Trophoblast cell (in vitro differentiated cells and primary cell): ENCODE data around the gene ARHGAP31.

ENCODE experiments used
- DNase-seq, 2 donors: peaks; one replicate each; pipeline ENCODE4 v3.0.0-alpha.2; 2016
- H2AFZ ChIP-seq: 2 replicates; pipeline ENCODE4 v1.6.1; 2013; ENCODE audit warnings: low read length, moderate library complexity, mild to moderate bottlenecking; ENCODE audit not compliant: insufficient read depth, poor library complexity
- H2AK5ac ChIP-seq: 2 replicates; pipeline ENCODE4 v1.6.1; 2013; ENCODE audit warnings: mild to moderate bottlenecking, low read length
- H2BK120ac ChIP-seq: 2 replicates; pipeline ENCODE4 v1.6.1; 2013; ENCODE audit warnings: low read length, mild to moderate bottlenecking, moderate library complexity; ENCODE audit not compliant: insufficient read depth, poor library complexity
- H2BK12ac ChIP-seq: 2 replicates; pipeline ENCODE4 v1.6.1; 2013; ENCODE audit warnings: mild to moderate bottlenecking, low read length, moderate library complexity
- H2BK5ac ChIP-seq: 2 replicates; pipeline ENCODE4 v1.6.1; 2013; ENCODE audit warnings: low read length, low read depth, moderate library complexity, mild to moderate bottlenecking; ENCODE audit not compliant: poor library complexity
- H3K14ac ChIP-seq: 2 replicates; pipeline ENCODE4 v1.6.1; 2013; ENCODE audit warnings: mild to moderate bottlenecking, low read length
- H3K18ac ChIP-seq: 2 replicates; pipeline ENCODE4 v1.6.1; 2013; ENCODE audit warnings: mild to moderate bottlenecking, low read length
- H3K23ac ChIP-seq: 2 replicates; pipeline ENCODE4 v1.6.1; 2013; ENCODE audit warnings: low read length
- H3K27ac ChIP-seq: 2 replicates; pipeline ENCODE4 v1.5.1; 2013; ENCODE audit warnings: low read depth, mild to moderate bottlenecking, inconsistent platforms, low read length, moderate library complexity
- H3K27me3 ChIP-seq: 2 replicates; pipeline ENCODE4 v1.6.1; 2013; ENCODE audit warnings: inconsistent platforms, mild to moderate bottlenecking, low read length, moderate library complexity; ENCODE audit not compliant: insufficient read depth
- H3K36me3 ChIP-seq, 2 experiments: 1 replicate in 1 of 2; 2 replicates in 1 of 2; pipeline ENCODE4 v1.6.1; 2013; ENCODE audit warnings: low read length in 2 of 2, mild to moderate bottlenecking in 2 of 2, moderate library complexity in 1 of 2; ENCODE audit not compliant: insufficient read depth in 2 of 2, control insufficient read depth in 1 of 2
- H3K4ac ChIP-seq: 2 replicates; pipeline ENCODE4 v1.6.1; 2013; ENCODE audit warnings: low read depth, mild to moderate bottlenecking, low read length, moderate library complexity
- H3K4me1 ChIP-seq, 2 experiments: 1 replicate in 1 of 2; 2 replicates in 1 of 2; pipeline ENCODE4 v1.6.1; 2013; ENCODE audit warnings: low read length in 2 of 2, mild to moderate bottlenecking in 2 of 2, moderate library complexity in 1 of 2; ENCODE audit not compliant: insufficient read depth in 2 of 2, control insufficient read depth in 1 of 2
- H3K4me2 ChIP-seq: 2 replicates; pipeline ENCODE4 v1.6.1; 2013; ENCODE audit warnings: inconsistent platforms, mild to moderate bottlenecking, low read length, moderate library complexity
- H3K4me3 ChIP-seq: 2 replicates; pipeline ENCODE4 v1.5.1; 2013; ENCODE audit warnings: mild to moderate bottlenecking, low read depth, low read length, inconsistent platforms
- H3K79me1 ChIP-seq: one replicate; pipeline ENCODE4 v1.6.1; 2013; ENCODE audit warnings: low read length
- H3K79me2 ChIP-seq: 2 replicates; pipeline ENCODE4 v1.6.1; 2013; ENCODE audit warnings: low read length, mild to moderate bottlenecking; ENCODE audit not compliant: control insufficient read depth, insufficient read depth, poor library complexity
- H3K9ac ChIP-seq: 2 replicates; pipeline ENCODE4 v1.6.1; 2013; ENCODE audit warnings: mild to moderate bottlenecking, low read length
- H3K9me3 ChIP-seq: 2 replicates; pipeline ENCODE4 v1.6.1; 2013; ENCODE audit warnings: low read depth, mild to moderate bottlenecking, control low read depth, inconsistent platforms, low read length; ENCODE audit not compliant: insufficient read depth
- H4K12ac ChIP-seq: 2 replicates; pipeline ENCODE4 v1.6.1; 2013; ENCODE audit warnings: low read depth, mild to moderate bottlenecking, low read length, moderate library complexity
- H4K8ac ChIP-seq: 2 replicates; pipeline ENCODE4 v1.6.1; 2013; ENCODE audit warnings: low read depth, mild to moderate bottlenecking, low read length, moderate library complexity
- H4K91ac ChIP-seq: one replicate; pipeline ENCODE4 v1.6.1; 2013; ENCODE audit warnings: low read depth, mild to moderate bottlenecking, low read length, moderate library complexity
- WGBS: extraction: QIAGEN DNeasy Blood & Tissue Kit; methylation state at CpG from one replicate; pipeline ENCODE4 v1.1.7; 2013; ENCODE audit warnings: missing lambda C conversion rate; ENCODE audit not compliant: insufficient read length, insufficient coverage; ENCODE audit errors: extremely low coverage; 5-methylcytosine and 5-hydroxymethylcytosine counted together

The ARHGAP31 gene

DNA sequence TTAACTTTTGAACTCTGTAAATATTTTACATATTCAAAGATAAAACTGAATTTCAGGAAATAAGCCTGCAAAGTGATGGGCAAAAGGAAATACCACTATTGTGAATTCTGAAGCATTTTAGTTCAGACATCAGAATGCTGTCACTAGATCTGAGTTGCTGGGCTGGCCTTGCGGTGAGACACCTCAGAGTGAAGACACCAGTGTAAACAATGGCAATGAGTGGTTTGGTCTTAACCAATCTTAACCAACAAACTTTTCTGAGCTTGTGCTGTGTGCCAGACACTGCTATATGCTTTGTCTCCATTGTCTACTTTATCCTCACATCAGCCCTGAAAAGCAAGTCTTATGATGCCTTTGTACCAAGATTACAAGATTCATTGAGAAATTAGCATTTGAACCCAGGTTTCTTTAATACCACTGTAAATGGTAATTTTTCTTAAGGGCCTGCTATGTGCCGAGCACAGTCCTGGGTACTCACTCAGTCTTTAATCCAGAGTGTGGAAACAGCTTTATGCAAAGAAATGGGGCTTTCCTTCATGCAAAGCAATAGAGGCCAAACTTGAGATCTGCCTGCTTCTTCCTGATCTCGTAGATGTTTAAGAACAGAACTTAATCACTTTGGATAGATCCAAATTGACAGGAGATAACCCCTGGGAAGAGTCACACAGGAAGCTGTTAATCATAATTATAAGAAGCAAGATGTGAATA is 114.2 kb downstream of the ARHGAP31 start:
- H4K12ac ChIP-seq: no peak overlapping the region
- H3K18ac ChIP-seq: no peak overlapping the region
- H2BK5ac ChIP-seq: no peak overlapping the region
- peaks cover 8 to 32% of the 10 kb centered on the region in 2 experiments for H3K36me3 ChIP-seq
- no peaks in the 10 kb centered on the region for H3K9me3 ChIP-seq
- H2BK12ac ChIP-seq: no peak overlapping the region
- H3K79me2 ChIP-seq: no peaks in the 10 kb centered on the region
- H3K27me3 ChIP-seq: no peaks in the 10 kb centered on the region
- H3K9ac ChIP-seq: no peak overlapping the region
- H2AK5ac ChIP-seq: no peak overlapping the region
- no peak overlapping the region for H3K4me2 ChIP-seq
- no CpG with 5 or more reads among the region's 3 CpGs for WGBS
- H2AFZ ChIP-seq: no peak overlapping the region
- no peak overlapping the region for H3K23ac ChIP-seq
- no peak overlapping the region for H2BK120ac ChIP-seq
- H3K4me3 ChIP-seq: no peak overlapping the region
- H4K8ac ChIP-seq: no peak overlapping the region
- H3K4ac ChIP-seq: no peak overlapping the region
- peaks cover 0 to 6% of the 10 kb centered on the region in 2 experiments for H3K4me1 ChIP-seq
- no peak overlapping the region for H3K27ac ChIP-seq
- H4K91ac ChIP-seq: no peak overlapping the region
- no peaks in the 10 kb centered on the region for H3K79me1 ChIP-seq
- H3K14ac ChIP-seq: no peak overlapping the region
- DNase-seq: no peak

DNA sequence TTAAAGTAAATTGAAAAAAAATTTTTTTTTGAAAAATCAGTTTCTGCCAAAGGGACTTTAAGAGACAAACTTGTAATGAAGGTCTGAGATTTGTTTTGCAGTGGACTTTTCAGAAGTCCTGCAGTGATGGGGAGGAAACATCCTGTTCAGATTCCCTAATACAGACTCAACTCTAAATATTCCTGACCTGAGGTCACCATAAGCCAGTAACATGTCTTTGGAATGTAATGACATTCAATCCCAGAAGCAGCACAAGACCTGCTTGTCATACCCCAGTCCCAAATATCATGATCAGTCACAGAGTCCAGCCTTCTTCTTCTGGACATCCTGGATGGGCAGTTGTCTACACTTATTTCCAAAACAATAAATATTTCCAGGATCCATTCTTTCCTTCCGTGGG is 115.7 kb downstream of the ARHGAP31 start:
- Histone ChIP-seq H3K4ac (no peak overlapping the region), H3K18ac (no peak overlapping the region), H4K8ac (no peak overlapping the region), H3K36me3 (peaks cover 17 to 42% of the 10 kb centered on the region in 2 experiments), H3K27ac (no peak overlapping the region), H3K27me3 (no peaks in the 10 kb centered on the region), H2BK120ac (no peak overlapping the region), H2AFZ (no peak overlapping the region), H2BK12ac (no peak overlapping the region), H3K23ac (no peak overlapping the region), H3K9me3 (no peaks in the 10 kb centered on the region), H3K4me3 (no peak overlapping the region), H3K4me2 (no peak overlapping the region), H3K9ac (no peak overlapping the region), H4K91ac (no peak overlapping the region), H2AK5ac (no peak overlapping the region), H3K14ac (no peak overlapping the region), H3K79me2 (no peaks in the 10 kb centered on the region), H3K4me1 (peaks cover 11 to 17% of the 10 kb centered on the region in 2 experiments), H4K12ac (no peak overlapping the region), H3K79me1 (peaks cover 6% of the 10 kb centered on the region), H2BK5ac (no peak overlapping the region)
- WGBS: no CpG with 5 or more reads among the region's 1 CpG
- no peak for DNase-seq

DNA sequence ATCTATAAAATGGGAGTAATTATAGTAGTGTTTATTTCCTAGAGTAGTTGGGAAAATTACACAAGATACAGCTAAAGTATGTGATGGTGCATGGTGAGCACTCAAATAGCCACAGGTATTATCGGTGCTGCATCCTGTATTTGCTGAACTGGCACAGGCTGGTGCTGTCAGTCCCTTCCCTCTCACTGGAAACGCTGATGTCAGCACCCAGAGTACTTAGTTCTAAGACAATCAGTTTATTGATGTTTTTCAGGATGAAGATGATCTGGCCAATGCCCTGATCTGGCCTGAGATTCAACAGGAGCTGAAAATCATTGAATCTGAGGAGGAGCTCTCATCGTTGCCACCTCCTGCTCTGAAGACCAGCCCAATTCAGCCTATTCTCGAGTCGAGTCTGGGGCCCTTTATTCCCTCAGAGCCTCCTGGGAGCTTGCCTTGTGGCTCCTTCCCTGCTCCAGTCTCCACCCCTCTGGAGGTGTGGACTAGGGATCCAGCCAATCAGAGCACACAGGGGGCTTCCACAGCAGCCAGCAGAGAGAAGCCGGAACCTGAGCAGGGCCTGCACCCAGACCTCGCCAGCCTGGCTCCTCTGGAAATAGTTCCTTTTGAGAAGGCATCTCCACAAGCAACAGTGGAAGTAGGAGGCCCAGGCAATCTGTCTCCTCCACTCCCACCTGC is 119.6 kb downstream of the ARHGAP31 start:
- Histone ChIP-seq H3K27ac (peak overlapping the region; percentile 23), H3K79me1 (peaks cover 11% of the 10 kb centered on the region)

DNA sequence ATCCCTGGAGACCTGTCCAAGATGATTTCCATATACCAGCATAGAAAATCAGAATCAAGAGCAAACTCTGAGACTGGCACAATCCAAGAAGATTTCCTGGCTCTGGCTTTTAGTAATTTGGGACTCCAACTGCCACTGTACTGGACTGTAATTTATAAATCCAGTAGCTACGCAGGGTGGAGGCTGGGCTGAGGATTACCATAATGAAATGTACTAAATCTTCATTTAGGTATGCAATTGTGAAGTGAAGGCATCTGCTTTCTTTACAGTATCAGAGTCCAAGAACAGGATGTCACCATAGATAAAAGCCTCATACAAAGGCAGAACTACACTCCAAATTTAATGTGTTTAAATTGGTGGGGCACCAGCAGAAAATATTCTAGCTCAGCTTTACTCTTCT is 122.7 kb downstream of the ARHGAP31 start:
- Histone ChIP-seq H4K91ac (no peak overlapping the region), H3K79me2 (peaks cover 2% of the 10 kb centered on the region), H3K9me3 (no peaks in the 10 kb centered on the region), H3K27me3 (no peaks in the 10 kb centered on the region), H2AK5ac (no peak overlapping the region), H3K36me3 (peaks cover 21 to 30% of the 10 kb centered on the region in 2 experiments), H2BK5ac (no peak overlapping the region), H3K4me1 (peaks cover 28 to 34% of the 10 kb centered on the region in 2 experiments), H4K12ac (no peak overlapping the region), H2BK12ac (no peak overlapping the region), H3K9ac (no peak overlapping the region), H3K4me2 (no peak overlapping the region), H3K23ac (no peak overlapping the region), H3K4me3 (no peak overlapping the region), H3K14ac (no peak overlapping the region), H4K8ac (no peak overlapping the region), H3K79me1 (peaks cover 11% of the 10 kb centered on the region), H3K4ac (no peak overlapping the region), H3K27ac (peak overlapping the region; percentile 66), H2AFZ (no peak overlapping the region), H2BK120ac (no peak overlapping the region), H3K18ac (no peak overlapping the region)
- no peak for DNase-seq
- no CpG with 5 or more reads among the region's 1 CpG for WGBS

More for the DNA sequence above, 119.6 kb downstream of the ARHGAP31 start:
- H3K79me2 ChIP-seq: no peaks in the 10 kb centered on the region
- peaks cover 24 to 44% of the 10 kb centered on the region in 2 experiments for H3K36me3 ChIP-seq
- no peak overlapping the region for H4K8ac ChIP-seq
- H2BK120ac ChIP-seq: no peak overlapping the region
- no peak overlapping the region for H3K23ac ChIP-seq
- no peak overlapping the region for H3K9ac ChIP-seq
- H4K12ac ChIP-seq: no peak overlapping the region
- H3K4me2 ChIP-seq: no peak overlapping the region
- H2BK12ac ChIP-seq: no peak overlapping the region
- WGBS: no CpG with 5 or more reads among the region's 7 CpGs
- H3K18ac ChIP-seq: no peak overlapping the region
- H3K4me1 ChIP-seq: peaks cover 27 to 40% of the 10 kb centered on the region in 2 experiments
- no peak overlapping the region for H2BK5ac ChIP-seq
- no peak overlapping the region for H3K4me3 ChIP-seq
- H2AK5ac ChIP-seq: no peak overlapping the region
- DNase-seq: no peak
- no peak overlapping the region for H3K4ac ChIP-seq
- H4K91ac ChIP-seq: no peak overlapping the region
- no peak overlapping the region for H3K14ac ChIP-seq
- no peak overlapping the region for H2AFZ ChIP-seq
- H3K27me3 ChIP-seq: no peaks in the 10 kb centered on the region
- no peaks in the 10 kb centered on the region for H3K9me3 ChIP-seq
